Measurements from ENCODE around the gene RPL31. TPM values are rescaled to one million over a fixed set of nuclear protein-coding genes. Genes with fewer than 3 reads are reported as not detected.

Gene RPL31
- total RNA-seq, 1 experiment from 2014 or later: 682 TPM

GRCh38 chr2:100987536-100987935 lies 14.6 kb upstream of the RPL31 start:
- no peak overlapping the region for H3K27ac ChIP-seq (ENCODE audit: low read length)
- 0 out of 2 replicates have a peak, but pooled peaks cover 4% of the 10 kb centered on the region for H3K36me3 ChIP-seq (ENCODE audit: control insufficient read depth, insufficient read depth, low read length)
- no TSS peak for BruUV-seq (replicated peaks)
- ChIA-PET POLR2A (interaction anchor here (0.5 kb wide), 1 partner anchor 257 kb away, joined by 3 read pairs; no protein-coding TSS in a partner anchor), CTCF (no interaction called here)
- ATAC-seq (no peak), DNase-seq (ENCODE audit: low read depth, low spot score) (no peak)
- H3K9me3 ChIP-seq (ENCODE audit: control insufficient read depth, insufficient read depth, low read depth, low read length): no peaks in the 10 kb centered on the region
- H3K27me3 ChIP-seq (ENCODE audit: control insufficient read depth, insufficient read depth, low read length): no peaks in the 10 kb centered on the region
- in situ Hi-C loops (cut with HindIII; ENCODE audit: low pct_unique_long_range_greater_than_20kb, low sequenced_read_pairs) (no loop called here), intact Hi-C loops (cut with micrococcal nuclease; ENCODE audit: unreplicated experiment) (loop anchor here (5.0 kb wide), 1 partner anchor 255 kb away; no protein-coding TSS in a partner anchor)
- H3K4me1 ChIP-seq (ENCODE audit: control insufficient read depth, insufficient read depth, low read length): peaks cover 11% of the 10 kb centered on the region
- no peak for TF ChIP-seq TCF7L2 (IDR thresholded peaks at IDR 0.05; ENCODE audit: low read depth, low read length)
- TF ChIP-seq CTCF (IDR thresholded peaks at IDR 0.05): no peak
- TF ChIP-seq SIN3A (IDR thresholded peaks at IDR 0.05; ENCODE audit: borderline replicate concordance, insufficient read depth, low read depth, low read length): no peak
- no peak for TF ChIP-seq REST (IDR thresholded peaks at IDR 0.05; ENCODE audit: insufficient read depth in 1 of 2, low read depth in 2 of 2, low read length in 1 of 2)
- no peak for TF ChIP-seq POLR2AphosphoS5 (IDR thresholded peaks at IDR 0.05; ENCODE audit: low read depth, low read length)
- H3K4me3 ChIP-seq (ENCODE audit: low read depth in 2 of 2, low read length in 2 of 2): no peak overlapping the region

GRCh38 chr2:100987974-100988373 lies 14.1 kb upstream of the RPL31 start:
- no peaks in the 10 kb centered on the region for H3K9me3 ChIP-seq (ENCODE audit: control insufficient read depth, insufficient read depth, low read depth, low read length)
- H3K4me1 ChIP-seq (ENCODE audit: control insufficient read depth, insufficient read depth, low read length): peaks cover 11% of the 10 kb centered on the region
- in situ Hi-C loops (cut with HindIII; ENCODE audit: low pct_unique_long_range_greater_than_20kb, low sequenced_read_pairs): no loop called here
- TF ChIP-seq CTCF (IDR thresholded peaks at IDR 0.05) (no peak), POLR2AphosphoS5 (IDR thresholded peaks at IDR 0.05; ENCODE audit: low read depth, low read length) (no peak), TCF7L2 (IDR thresholded peaks at IDR 0.05; ENCODE audit: low read depth, low read length) (no peak), SIN3A (IDR thresholded peaks at IDR 0.05; ENCODE audit: borderline replicate concordance, insufficient read depth, low read depth, low read length) (no peak), REST (IDR thresholded peaks at IDR 0.05; ENCODE audit: insufficient read depth in 1 of 2, low read depth in 2 of 2, low read length in 1 of 2) (no peak)
- BruUV-seq (replicated peaks): no TSS peak
- CTCF ChIA-PET: interaction anchor here (0.5 kb wide), 1 partner anchor 385 kb away, joined by 8 read pairs; no protein-coding TSS in a partner anchor
- no peak for DNase-seq (ENCODE audit: low read depth, low spot score)
- ATAC-seq: no peak
- POLR2A ChIA-PET: interaction anchor here (0.6 kb wide), 1 partner anchor 392 kb away, joined by 6 read pairs; no protein-coding TSS in a partner anchor
- no peaks in the 10 kb centered on the region for H3K27me3 ChIP-seq (ENCODE audit: control insufficient read depth, insufficient read depth, low read length)
- intact Hi-C loops (cut with micrococcal nuclease; ENCODE audit: unreplicated experiment): loop anchor here (5.0 kb wide), 1 partner anchor 256 kb away; no protein-coding TSS in a partner anchor
- H3K36me3 ChIP-seq (ENCODE audit: control insufficient read depth, insufficient read depth, low read length): 0 out of 2 replicates have a peak, but pooled peaks cover 4% of the 10 kb centered on the region
- no peak overlapping the region for H3K27ac ChIP-seq (ENCODE audit: low read length)
- H3K4me3 ChIP-seq (ENCODE audit: low read depth in 2 of 2, low read length in 2 of 2): no peak overlapping the region

Measured in Panc1 (cell line).